Neutrophil (primary cell): ENCODE measurements around the gene CTBP2.

ENCODE experiments used
- H3K27ac ChIP-seq: fragments of 200-600 bp; sonication (generic); 2 replicates; pipeline ENCODE4 v1.5.1; 2016; ENCODE audit warnings: mild to moderate bottlenecking, moderate library complexity
- H3K27me3 ChIP-seq: fragments of 200-600 bp; sonication (generic); 2 replicates; pipeline ENCODE4 v1.6.0; 2016; ENCODE audit warnings: mild to moderate bottlenecking
- H3K36me3 ChIP-seq: fragments of 200-600 bp; sonication (generic); 2 replicates; pipeline ENCODE4 v1.5.1; 2017
- H3K4me1 ChIP-seq, 2 experiments: fragments of 200-600 bp in 1 of 2; sonication (generic) in 1 of 2; 1 replicate in 1 of 2; 2 replicates in 1 of 2; pipeline versions ENCODE4 v1.5.1 to v1.6.1; 2013 to 2016; ENCODE audit warnings: low read depth in 1 of 2, low read length in 1 of 2, mild to moderate bottlenecking in 1 of 2, moderate library complexity in 1 of 2; ENCODE audit not compliant: control insufficient read depth in 1 of 2, insufficient read depth in 1 of 2
- H3K4me3 ChIP-seq, 2 experiments: fragments of 200-600 bp in 1 of 2; sonication (generic) in 1 of 2; 1 replicate in 1 of 2; 2 replicates in 1 of 2; pipeline ENCODE4 v1.5.1; 2013 to 2016; ENCODE audit warnings: low read depth in 1 of 2, low read length in 1 of 2, mild to moderate bottlenecking in 1 of 2, moderate library complexity in 1 of 2
- H3K9me3 ChIP-seq: fragments of 200-600 bp; sonication (generic); 2 replicates; pipeline ENCODE4 v1.5.1; 2016
- TF ChIP-seq, protein P1 (sequence below): fragments of 200-600 bp; sonication (generic); IDR thresholded peaks from 2 replicates; pipeline ENCODE4 v1.5.1; 2016; ENCODE audit warnings: antibody characterized with exemption

Gene CTBP2

DNA sequence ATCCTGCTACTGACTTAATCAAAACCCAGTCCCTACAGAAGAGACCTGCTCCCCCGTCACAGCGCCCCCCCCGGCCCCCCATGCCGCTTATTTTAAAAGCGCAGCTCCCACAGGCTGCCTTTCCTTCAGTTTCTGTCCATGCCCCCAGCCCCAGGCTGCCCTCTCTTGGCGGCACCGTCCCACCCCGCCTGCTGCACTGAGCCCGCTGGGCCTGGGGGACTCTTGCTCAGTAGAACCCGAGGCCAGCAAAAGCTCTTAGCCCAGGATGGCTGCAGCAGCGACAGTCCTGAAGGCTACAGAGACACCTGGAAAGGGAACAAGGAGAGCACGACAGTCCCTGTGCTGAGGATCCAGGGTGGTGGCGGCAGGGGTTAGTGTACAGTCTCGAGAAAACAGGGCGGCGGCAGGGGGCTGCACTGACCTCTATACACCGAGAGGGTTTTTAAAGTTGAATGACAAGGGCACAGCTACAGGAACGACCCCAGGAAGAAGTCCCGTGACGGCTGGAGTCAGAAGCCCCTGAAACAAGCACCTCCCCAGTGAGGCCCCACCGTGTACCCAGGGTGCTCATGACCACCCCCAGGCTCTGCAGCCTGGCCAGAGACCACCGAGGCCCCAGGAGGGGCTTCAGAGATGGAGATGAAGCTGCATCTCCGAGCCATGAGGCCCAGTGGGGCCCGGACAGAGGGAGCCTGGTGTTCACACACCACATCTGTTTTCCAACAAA, 164.1 kb downstream of the CTBP2 start:
- no peaks in the 10 kb centered on the region for H3K27me3 ChIP-seq
- TF ChIP-seq, protein P1, sequence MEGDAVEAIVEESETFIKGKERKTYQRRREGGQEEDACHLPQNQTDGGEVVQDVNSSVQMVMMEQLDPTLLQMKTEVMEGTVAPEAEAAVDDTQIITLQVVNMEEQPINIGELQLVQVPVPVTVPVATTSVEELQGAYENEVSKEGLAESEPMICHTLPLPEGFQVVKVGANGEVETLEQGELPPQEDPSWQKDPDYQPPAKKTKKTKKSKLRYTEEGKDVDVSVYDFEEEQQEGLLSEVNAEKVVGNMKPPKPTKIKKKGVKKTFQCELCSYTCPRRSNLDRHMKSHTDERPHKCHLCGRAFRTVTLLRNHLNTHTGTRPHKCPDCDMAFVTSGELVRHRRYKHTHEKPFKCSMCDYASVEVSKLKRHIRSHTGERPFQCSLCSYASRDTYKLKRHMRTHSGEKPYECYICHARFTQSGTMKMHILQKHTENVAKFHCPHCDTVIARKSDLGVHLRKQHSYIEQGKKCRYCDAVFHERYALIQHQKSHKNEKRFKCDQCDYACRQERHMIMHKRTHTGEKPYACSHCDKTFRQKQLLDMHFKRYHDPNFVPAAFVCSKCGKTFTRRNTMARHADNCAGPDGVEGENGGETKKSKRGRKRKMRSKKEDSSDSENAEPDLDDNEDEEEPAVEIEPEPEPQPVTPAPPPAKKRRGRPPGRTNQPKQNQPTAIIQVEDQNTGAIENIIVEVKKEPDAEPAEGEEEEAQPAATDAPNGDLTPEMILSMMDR, result no peak
- H3K36me3 ChIP-seq, result peaks cover 100% of the 10 kb centered on the region
- no peak overlapping the region for H3K4me3 ChIP-seq
- no peak overlapping the region for H3K27ac ChIP-seq
- no peaks in the 10 kb centered on the region for H3K4me1 ChIP-seq
- H3K9me3 ChIP-seq, result no peaks in the 10 kb centered on the region

DNA sequence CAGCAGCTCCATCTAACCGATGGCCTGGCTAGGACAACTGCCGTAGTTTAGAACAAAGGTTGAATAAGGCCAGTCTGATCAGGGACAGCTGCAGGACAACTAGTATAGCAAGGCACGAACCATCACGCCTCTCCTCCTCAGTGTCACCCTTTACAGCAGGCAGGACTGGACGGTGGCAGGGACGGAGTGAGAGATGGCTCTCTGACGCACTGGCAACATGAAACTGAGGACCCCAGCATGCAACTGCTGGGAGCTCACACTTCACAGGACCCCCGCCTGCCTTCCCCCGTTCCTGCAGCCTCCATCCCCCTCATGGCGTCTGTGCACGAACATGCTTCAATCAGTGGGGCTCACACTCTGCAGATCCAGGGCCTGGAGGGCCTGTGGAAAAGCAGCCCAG, 164.8 kb downstream of the CTBP2 start:
- TF ChIP-seq, protein P1, result no peak
- Histone ChIP-seq H3K9me3 (no peaks in the 10 kb centered on the region), H3K4me1 (no peaks in the 10 kb centered on the region), H3K27me3 (no peaks in the 10 kb centered on the region), H3K36me3 (peaks cover 100% of the 10 kb centered on the region), H3K4me3 (no peak overlapping the region), H3K27ac (no peak overlapping the region)

DNA sequence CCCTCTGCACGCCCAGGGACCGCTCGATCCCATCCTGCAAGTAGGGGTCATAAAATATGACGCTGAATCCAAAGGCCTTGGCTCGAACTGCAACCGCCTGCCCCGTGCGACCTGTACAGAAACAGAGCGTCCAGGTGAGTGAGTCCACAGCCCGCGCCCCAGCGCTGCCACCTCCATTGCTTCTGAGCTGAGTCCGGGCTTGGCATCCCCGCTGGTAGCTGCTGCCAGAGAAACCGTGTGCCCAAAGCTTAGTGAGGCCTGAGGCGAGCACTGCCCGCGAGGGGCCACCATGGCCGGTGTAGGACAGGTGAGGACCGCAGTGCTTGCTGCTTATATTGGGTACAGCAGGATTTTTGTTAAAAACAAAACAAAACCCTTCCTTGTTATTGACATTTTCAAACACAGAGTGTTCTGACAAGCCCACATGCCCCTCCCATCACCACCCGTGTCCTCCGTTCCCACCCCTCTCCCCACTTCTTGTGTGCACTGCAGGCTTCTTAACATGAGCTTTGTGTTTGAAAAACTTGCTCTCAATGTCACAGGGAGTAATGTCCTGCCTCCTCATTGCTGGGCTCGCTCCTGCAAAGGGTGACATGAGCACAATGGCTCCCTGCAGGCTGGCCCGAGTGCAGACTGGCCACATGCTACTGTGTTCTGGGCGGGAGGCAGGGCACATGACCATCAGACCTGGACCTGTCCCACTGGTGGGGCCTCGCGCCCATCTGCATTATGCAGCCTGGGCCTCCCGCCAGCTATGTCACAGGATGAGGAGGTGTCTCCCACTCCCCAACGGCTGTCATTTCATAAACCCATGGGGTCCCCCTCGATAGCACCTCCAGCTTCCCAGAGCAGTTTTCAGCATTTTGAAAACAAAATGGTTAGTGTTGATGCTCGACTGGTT, 165.5 kb downstream of the CTBP2 start:
- H3K27ac ChIP-seq, result no peak overlapping the region
- H3K9me3 ChIP-seq, result no peaks in the 10 kb centered on the region
- peaks cover 100% of the 10 kb centered on the region for H3K36me3 ChIP-seq
- no peaks in the 10 kb centered on the region for H3K27me3 ChIP-seq
- H3K4me3 ChIP-seq, result no peak overlapping the region
- H3K4me1 ChIP-seq, result no peaks in the 10 kb centered on the region
- TF ChIP-seq, protein P1, result no peak

DNA sequence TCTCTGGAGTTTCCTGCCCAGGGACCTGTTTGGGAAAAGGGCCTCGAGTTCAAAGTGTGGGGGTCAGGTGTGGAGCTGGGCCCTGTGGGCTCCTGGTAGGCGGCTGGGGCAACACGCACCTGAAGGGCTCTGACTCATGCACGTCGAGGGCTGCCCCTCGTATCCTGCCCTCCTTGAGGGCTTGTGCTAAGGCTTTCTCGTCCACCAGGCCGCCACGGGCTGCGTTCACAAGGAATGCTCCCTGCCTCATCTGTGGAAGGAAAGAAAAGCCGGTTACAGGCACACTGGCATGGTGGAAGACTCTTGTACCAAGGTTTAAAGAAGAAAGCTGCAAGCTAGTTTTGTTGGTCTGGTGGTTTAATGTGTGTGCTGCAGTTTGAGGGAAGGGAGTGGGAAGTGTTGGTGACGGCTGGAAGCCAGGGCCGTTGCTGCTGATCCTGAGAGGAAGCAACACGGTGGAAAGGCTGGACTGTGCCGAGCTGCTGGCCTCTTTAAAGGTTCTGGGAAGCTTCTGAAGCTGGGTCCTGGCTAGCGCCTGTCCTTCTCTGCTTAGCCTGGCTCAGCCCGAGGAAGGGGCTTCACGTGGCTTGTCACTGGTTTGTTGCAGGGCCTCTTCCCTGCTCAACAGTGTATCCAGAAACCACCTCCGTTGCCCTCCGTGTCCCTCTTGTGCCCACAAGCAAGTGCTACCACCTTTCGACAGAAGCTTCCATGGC, 166.5 kb downstream of the CTBP2 start:
- TF ChIP-seq, protein P1, result no peak
- H3K9me3 ChIP-seq, result no peaks in the 10 kb centered on the region
- no peaks in the 10 kb centered on the region for H3K27me3 ChIP-seq
- H3K36me3 ChIP-seq, result peaks cover 100% of the 10 kb centered on the region
- H3K4me3 ChIP-seq, result no peak overlapping the region
- H3K27ac ChIP-seq, result no peak overlapping the region
- no peaks in the 10 kb centered on the region for H3K4me1 ChIP-seq

DNA sequence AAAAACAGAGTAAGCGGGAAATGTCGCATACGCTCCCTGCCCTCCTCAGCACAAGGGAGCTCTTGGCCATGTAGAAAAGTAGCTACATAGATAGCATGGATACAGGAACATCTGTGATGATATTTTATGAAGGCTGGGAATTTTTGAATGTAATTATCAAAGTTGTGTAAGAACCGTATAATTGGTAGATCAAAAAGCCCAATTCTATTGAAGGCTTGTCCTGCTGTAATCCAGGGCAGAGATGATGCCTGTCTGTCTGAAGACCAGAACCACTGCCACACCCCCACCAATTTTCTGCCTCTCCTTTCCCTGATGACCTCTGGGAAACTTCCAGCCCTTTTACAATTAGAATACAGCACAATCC, 167.0 kb downstream of the CTBP2 start:
- H3K4me3 ChIP-seq, result no peak overlapping the region
- H3K4me1 ChIP-seq, result no peaks in the 10 kb centered on the region
- peaks cover 100% of the 10 kb centered on the region for H3K36me3 ChIP-seq
- H3K27me3 ChIP-seq, result no peaks in the 10 kb centered on the region
- H3K27ac ChIP-seq, result peak overlapping the region; percentile 18
- no peaks in the 10 kb centered on the region for H3K9me3 ChIP-seq
- TF ChIP-seq, protein P1, result no peak
